LNCaP clone FGC (cell line): Measurements from ENCODE around the gene PIK3R3.

ENCODE experiments used
- DNase-seq: peaks from one replicate; pipeline ENCODE4 v3.0.0-alpha.2; 2011; ENCODE audit warnings: low read depth
- H3K4me3 ChIP-seq: 2 replicates; pipeline ENCODE4 v1.5.1; 2011; ENCODE audit warnings: mild to moderate bottlenecking, low read depth, low read length, control low read depth
- CTCF ChIP-seq: IDR thresholded peaks from 2 replicates; pipeline ENCODE4 v1.5.1; 2012; ENCODE audit warnings: mild to moderate bottlenecking; ENCODE audit not compliant: control insufficient read depth, insufficient read depth; ENCODE audit errors: extremely low read depth

PIK3R3 gene

GRCh38 chr1:46133781-46134350 is 1.4 kb upstream of the PIK3R3 start:
- no peak for TF ChIP-seq CTCF
- H3K4me3 ChIP-seq, result peak overlapping the region; percentile 80
- DNase-seq, result no peak

GRCh38 chr1:46133181-46133658 is 791 bp upstream of the PIK3R3 start:
- peak overlapping the region; percentile 80 for H3K4me3 ChIP-seq
- DNase-seq, result no peak
- no peak for TF ChIP-seq CTCF

GRCh38 chr1:46131712-46132528 is 509 bp downstream of the PIK3R3 start:
- peak; percentile 30 for DNase-seq
- H3K4me3 ChIP-seq, result peak overlapping the region; percentile 80
- no peak for TF ChIP-seq CTCF

- no peak for TF ChIP-seq CTCF
- H3K4me3 ChIP-seq, result peak overlapping the region; percentile 80
- no peak for DNase-seq
These were observed 1.3 kb downstream of the PIK3R3 start for GRCh38 chr1:46131093-46131492.

- H3K4me3 ChIP-seq, result peak overlapping the region; percentile 80
- no peak for DNase-seq
- TF ChIP-seq CTCF, result no peak
These were observed 1.8 kb downstream of the PIK3R3 start for GRCh38 chr1:46130606-46131005.

GRCh38 chr1:46130121-46130520 is 2.3 kb downstream of the PIK3R3 start:
- peak overlapping the region; percentile 80 for H3K4me3 ChIP-seq
- no peak for DNase-seq

More at GRCh38 chr1:46130121-46130520, 2.3 kb downstream of the PIK3R3 start:
- TF ChIP-seq CTCF, result peak; percentile 15; the same call in 1 of the 2 replicates
